HepG2 (cell line): Measurements from ENCODE around the gene SPX. TPM values are rescaled to one million over a fixed set of nuclear protein-coding genes. Genes with fewer than 3 reads are reported as not detected.

ENCODE experiments used
- ATAC-seq: fragments of 200-7000 bp; cut with Tn5 transposase; 3 replicates; pipeline ENCODE4 v1.9.1; 2020; ENCODE audit warnings: mild to moderate bottlenecking, moderate library complexity
- BruUV-seq: library from RNA; stranded (reverse); fragments of 400-500 nt; replicated peaks from 2 replicates; lab custom pipeline; 2021; lab: Mats Ljungman, UMichigan
- CTCF ChIA-PET: fragments of 300-600 bp; formaldehyde crosslinking; extraction: SDS; loops from one replicate; lab custom pipeline; 2021; ENCODE audit warnings: low total read pairs, inconsistent platforms, low intra/inter-chr PET ratio; lab: Yijun Ruan, JAX
- POLR2A ChIA-PET: fragments of 350-600 bp; sonication (Branson Sonifier 250); formaldehyde crosslinking; loops from one replicate; lab custom pipeline; 2020; ENCODE audit warnings: antibody characterized with exemption, inconsistent platforms; lab: Yijun Ruan, JAX
- DNase-seq: peaks from one replicate; pipeline ENCODE4 v3.0.0-alpha.2; 2015; ENCODE audit warnings: low spot score
- FAIRE-seq: peaks from 3 replicates; lab custom pipeline; 2011; peaks lifted over from hg19 to GRCh38; lab: Jason Lieb, UNC
- H2AFZ ChIP-seq: one replicate; pipeline ENCODE4 v1.6.1; 2011; ENCODE audit warnings: low read length, inconsistent platforms
- H3K27ac ChIP-seq: fragments of 300-600 bp; 3 replicates; pipeline ENCODE4 v1.8.0; 2011; ENCODE audit warnings: mixed run types, mild to moderate bottlenecking, mixed read lengths, low read length, inconsistent platforms; ENCODE audit not compliant: insufficient read depth; ENCODE audit errors: extremely low read length
- H3K27me3 ChIP-seq, 2 experiments: fragments of 200-600 bp in 1 of 2; 2 replicates in 1 of 2; 3 replicates in 1 of 2; pipeline versions ENCODE4 v1.6.0 to v1.8.0; 2011; ENCODE audit warnings: low read length in 2 of 2, mild to moderate bottlenecking in 2 of 2, moderate library complexity in 2 of 2, inconsistent platforms in 1 of 2; ENCODE audit not compliant: insufficient read depth in 2 of 2, control insufficient read depth in 1 of 2
- H3K36me3 ChIP-seq, 2 experiments: fragments of 200-600 bp in 1 of 2; replicated peaks in 1 of 2; 2 replicates in 1 of 2; 3 replicates in 1 of 2; pipeline versions ENCODE4 v1.5.1 to v1.8.0; 2011; ENCODE audit warnings: low read length in 2 of 2, inconsistent platforms in 1 of 2; ENCODE audit not compliant: insufficient read depth in 2 of 2, control insufficient read depth in 1 of 2
- H3K4me1 ChIP-seq: 2 replicates; pipeline ENCODE4 v1.5.1; 2012; ENCODE audit warnings: low read length, inconsistent platforms; ENCODE audit not compliant: insufficient read depth
- H3K4me2 ChIP-seq: 2 replicates; pipeline ENCODE4 v1.6.0; 2011; ENCODE audit warnings: low read depth, low read length, inconsistent platforms
- H3K4me3 ChIP-seq, 3 experiments: fragments of 200-600 bp in 1 of 3; sonication (generic), shearing (Covaris generic) in 1 of 3; replicated peaks in 1 of 3; 2 replicates each; pipeline ENCODE4 v1.5.1; 2011 to 2016; ENCODE audit warnings: low read length in 3 of 3, inconsistent platforms in 2 of 3, low read depth in 2 of 3, mild to moderate bottlenecking in 2 of 3, control low read depth in 1 of 3, mixed read lengths in 1 of 3; ENCODE audit not compliant: insufficient read depth in 1 of 3
- H3K79me2 ChIP-seq: one replicate; pipeline ENCODE4 v1.6.1; 2011; ENCODE audit warnings: low read length, inconsistent platforms; ENCODE audit not compliant: insufficient read depth
- H3K9ac ChIP-seq: 2 replicates; pipeline ENCODE4 v1.6.0; 2011; ENCODE audit warnings: mild to moderate bottlenecking, low read depth, low read length, inconsistent platforms; ENCODE audit not compliant: insufficient read depth
- H3K9me3 ChIP-seq: 2 replicates; pipeline ENCODE4 v1.5.1; 2012; ENCODE audit warnings: mild to moderate bottlenecking, low read length
- H4K20me1 ChIP-seq: 2 replicates; pipeline ENCODE4 v1.6.0; 2011; ENCODE audit warnings: inconsistent platforms, mild to moderate bottlenecking, low read length, moderate library complexity; ENCODE audit not compliant: insufficient read depth
- AHDC1 ChIP-seq: sonication (generic); formaldehyde crosslinking; IDR thresholded peaks from 2 replicates; pipeline ENCODE4 v1.5.1; 2020; ENCODE audit warnings: mild to moderate bottlenecking, missing genetic modification reagents, borderline replicate concordance
- BCL6 ChIP-seq: IDR thresholded peaks from 2 replicates; pipeline ENCODE4 v1.6.1; 2016; ENCODE audit warnings: missing genetic modification reagents, missing compliant biosample characterization
- FOXP1 ChIP-seq, 2 experiments: fragments of 450-650 bp in 1 of 2; IDR thresholded peaks; 2 replicates each; pipeline ENCODE4 v1.6.1; 2017 to 2018; ENCODE audit warnings: antibody characterized with exemption in 1 of 2
- GMEB1 ChIP-seq: sonication (generic); formaldehyde crosslinking; IDR thresholded peaks from 2 replicates; pipeline ENCODE4 v1.5.1; 2020; ENCODE audit warnings: missing genetic modification reagents, mild to moderate bottlenecking, borderline replicate concordance
- LBX2 ChIP-seq: sonication (generic); formaldehyde crosslinking; IDR thresholded peaks from 2 replicates; pipeline ENCODE4 v1.5.0; 2020; ENCODE audit warnings: missing genetic modification reagents, mild to moderate bottlenecking, borderline replicate concordance
- NFYB ChIP-seq: sonication (generic); formaldehyde crosslinking; IDR thresholded peaks from 2 replicates; pipeline ENCODE4 v1.4.0; 2020; ENCODE audit warnings: missing genetic modification reagents
- RAD51 ChIP-seq: fragments of 450-650 bp; IDR thresholded peaks from 2 replicates; pipeline ENCODE4 v1.6.1; 2016; ENCODE audit warnings: borderline replicate concordance
- RARA ChIP-seq: IDR thresholded peaks from 2 replicates; pipeline ENCODE4 v1.6.1; 2016; ENCODE audit warnings: missing genetic modification reagents, missing compliant biosample characterization
- SETDB1 ChIP-seq: sonication (generic); formaldehyde crosslinking; IDR thresholded peaks from 2 replicates; pipeline ENCODE4 v1.5.1; 2020; ENCODE audit warnings: missing genetic modification reagents, mild to moderate bottlenecking, borderline replicate concordance
- ZC3H13 ChIP-seq: sonication (generic); formaldehyde crosslinking; IDR thresholded peaks from 2 replicates; pipeline ENCODE4 v1.8.1; 2023; ENCODE audit warnings: mild to moderate bottlenecking, missing genetic modification reagents, moderate library complexity
- ZNF121 ChIP-seq: sonication (generic); formaldehyde crosslinking; IDR thresholded peaks from 2 replicates; pipeline ENCODE4 v1.5.0; 2020; ENCODE audit warnings: mild to moderate bottlenecking, missing genetic modification reagents
- ZNF207 ChIP-seq: fragments of 450-650 bp; IDR thresholded peaks from 2 replicates; pipeline ENCODE4 v1.6.1; 2016; ENCODE audit warnings: antibody characterized with exemption, borderline replicate concordance
- ZNF230 ChIP-seq: sonication (generic); formaldehyde crosslinking; IDR thresholded peaks from 2 replicates; pipeline ENCODE4 v1.4.0; 2020; ENCODE audit warnings: mild to moderate bottlenecking, missing genetic modification reagents
- ZNF331 ChIP-seq: sonication (generic); formaldehyde crosslinking; IDR thresholded peaks from 2 replicates; pipeline ENCODE4 v1.4.0; 2020; ENCODE audit warnings: missing genetic modification reagents
- WGBS: methylation state at CpG from one replicate; pipeline ENCODE4 v1.1.6; 2017; ENCODE audit warnings: low lambda C conversion rate; 5-methylcytosine and 5-hydroxymethylcytosine counted together
- in situ Hi-C: cut with HindIII; loops from 2 replicates; pipeline ENCODE4 v1.10.0; 2017; ENCODE audit warnings: low pct_unique_long_range_greater_than_20kb; ENCODE audit not compliant: extremely low pct_ligation_motif_present
- intact Hi-C: fragments of 100-400 bp; cut with micrococcal nuclease; formaldehyde crosslinking; loops from one replicate; pipeline ENCODE4 v1.10.0; 2022; ENCODE audit not compliant: unreplicated experiment
- polyA plus RNA-seq, 8 experiments: library from polyadenylated mRNA; depleted of rRNA in 3 of 8; stranded (reverse) in 7 of 8; unstranded in 1 of 8; fragments of >200 nt; fragmentation: Illumina TruSeq in 4 of 8; extraction: Trizol in 4 of 8; gene quantifications; 2 replicates each; pipeline versions ENCODE4 v1.2.1 to v1.2.3, GENCODE V29; 2011 to 2016; ENCODE audit warnings: low read depth in 4 of 8, missing spikeins in 1 of 8, mixed read lengths in 1 of 8; ENCODE audit not compliant: insufficient read depth in 1 of 8
- total RNA-seq, 5 experiments: library from RNA; depleted of rRNA; stranded (reverse); fragments of >200 nt; fragmentation: Illumina TruSeq; extraction: Trizol; gene quantifications; 2 replicates each; pipeline ENCODE4 v1.2.3, GENCODE V29; 2016; ENCODE audit warnings: low read depth in 1 of 5

Gene SPX
- total and polyA plus RNA-seq, 2 of the 13 experiments (the other 11 are each of a cell fraction or from before 2014, with no cell fraction given) = 0.07 to 0.16 TPM

GRCh38 chr12:21502872-21503271 lies 23.2 kb upstream of the SPX start:
- POLR2A ChIA-PET = no interaction called here
- no peak overlapping the region for H2AFZ ChIP-seq
- intact Hi-C loops (loop anchor here (10.0 kb wide), 1 partner anchor 152 kb away; the partner anchor contains the start of gene LDHB), in situ Hi-C loops (loop anchor here (25.0 kb wide), 1 partner anchor 534 kb away; the partner anchor contains the start of gene CMAS)
- DNase-seq (no peak), FAIRE-seq (no peak), ATAC-seq (no peak)
- WGBS = 67% methylated on average over 1 of the region's 1 CpG
- H3K36me3 ChIP-seq = peaks cover 0 to 10% of the 10 kb centered on the region in 2 experiments; a peak in 2 of 5 replicates
- CTCF ChIA-PET = no interaction called here
- H3K79me2 ChIP-seq = peaks cover 55% of the 10 kb centered on the region
- BruUV-seq = TSS peak; percentile 56
- H3K4me2 ChIP-seq = peak overlapping the region; percentile 76
- TF ChIP-seq ZNF230 (CRISPR knock-in tag) (no peak), BCL6 (CRISPR knock-in tag) (no peak), NFYB (CRISPR knock-in tag) (no peak), RAD51 (no peak), AHDC1 (no peak), LBX2 (CRISPR knock-in tag) (no peak), ZNF331 (CRISPR knock-in tag) (no peak), RARA (no peak), ZNF207 (no peak), ZC3H13 (CRISPR knock-in tag) (no peak), GMEB1 (CRISPR knock-in tag) (no peak), FOXP1 (IDR thresholded peaks at IDR 0.05) (no peak), FOXP1 (CRISPR knock-in tag; IDR thresholded peaks at IDR 0.05) (no peak), ZNF121 (no peak), SETDB1 (CRISPR knock-in tag) (no peak)
- H3K27me3 ChIP-seq = no peaks in the 10 kb centered on the region; a peak in 1 of 5 replicates
- no peaks in the 10 kb centered on the region for H3K9me3 ChIP-seq
- peak overlapping the region; percentile 88 for H3K9ac ChIP-seq
- no peak overlapping the region for H3K27ac ChIP-seq
- H4K20me1 ChIP-seq = peaks cover 3% of the 10 kb centered on the region; the same call in 1 of the 2 replicates
- peaks cover 33% of the 10 kb centered on the region for H3K4me1 ChIP-seq
- peak overlapping the region; percentile 87 to 95 (median 95) for H3K4me3 ChIP-seq
